GM21526 (cell line): Measurements from ENCODE around the gene SH3BGRL2.
"Not testable (repeated sequence)": the region's sequence is repeated elsewhere in the genome, so short reads cannot be mapped to it uniquely, and the experiment has no call there.

Experiments used
- ATAC-seq: cut with Tn5 transposase; IDR thresholded peaks from one replicate; pipeline ENCODE4 v1.9.1; 2021; ENCODE audit warnings: moderate library complexity; ENCODE audit not compliant: unreplicated experiment, low FRiP score

SH3BGRL2 gene

GRCh38 chr6:79731471-79731870, 100.3 kb downstream of the SH3BGRL2 start:
- no peak for ATAC-seq

DNA sequence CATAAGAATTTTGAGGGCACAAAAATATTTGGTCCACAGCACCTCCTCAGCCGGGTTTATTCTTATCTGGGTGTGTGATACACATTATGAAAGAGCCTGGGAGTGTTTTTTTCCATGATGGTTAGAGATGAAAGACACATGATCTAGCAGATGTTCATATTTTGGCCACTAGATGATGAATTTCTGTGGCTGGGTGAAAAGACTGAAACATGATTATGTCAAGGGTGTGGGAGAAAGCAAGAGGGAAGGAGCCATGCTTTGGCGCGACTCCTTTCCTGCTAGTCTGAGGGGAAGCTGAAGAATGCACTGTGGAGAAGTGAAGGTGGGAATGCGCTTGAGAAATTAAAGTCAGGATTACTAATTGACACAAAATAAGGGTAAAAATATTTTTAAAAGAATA, 102.3 kb downstream of the SH3BGRL2 start:
- no peak for ATAC-seq

DNA sequence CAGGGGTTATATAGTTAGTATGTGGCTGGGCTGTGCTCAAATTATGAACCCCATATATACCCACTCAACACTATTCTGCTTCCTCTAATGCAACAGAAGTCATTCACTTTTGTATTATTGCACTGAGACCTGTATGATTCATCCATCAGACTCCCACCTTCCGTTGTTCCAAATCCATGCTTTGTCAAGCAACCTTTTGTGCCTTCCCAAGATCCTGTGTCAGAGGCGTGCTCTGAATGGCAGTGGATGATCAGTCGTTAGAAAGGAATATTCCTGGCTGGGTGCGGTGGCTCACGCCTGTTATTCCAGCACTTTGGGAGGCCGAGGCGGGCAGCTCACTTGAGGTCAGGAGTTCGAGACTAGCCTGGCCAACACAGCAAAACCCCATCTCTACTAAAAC, 103.2 kb downstream of the SH3BGRL2 start:
- ATAC-seq = no peak

- ATAC-seq = no peak
Measured at GRCh38 chr6:79735183-79735582, 104.1 kb downstream of the SH3BGRL2 start.

DNA sequence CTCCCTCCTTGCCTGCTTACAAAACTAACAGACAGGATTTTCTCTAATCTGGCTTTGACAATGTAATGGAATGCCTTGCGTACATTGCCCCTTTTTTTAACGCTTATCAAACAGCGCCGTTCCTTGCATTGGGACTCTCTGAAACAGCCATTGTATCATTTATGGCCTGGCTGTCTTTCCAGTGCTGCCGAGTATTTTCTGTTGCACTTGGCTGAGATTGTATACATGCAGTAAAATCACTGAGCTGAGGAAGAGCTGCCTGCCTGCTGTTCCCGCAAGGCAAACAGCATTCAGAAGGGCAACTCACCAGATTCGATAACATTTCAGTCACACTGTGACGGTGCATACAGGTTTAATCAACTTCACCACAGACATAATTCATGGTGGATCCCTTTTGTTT, 106.0 kb downstream of the SH3BGRL2 start:
- no peak for ATAC-seq

DNA sequence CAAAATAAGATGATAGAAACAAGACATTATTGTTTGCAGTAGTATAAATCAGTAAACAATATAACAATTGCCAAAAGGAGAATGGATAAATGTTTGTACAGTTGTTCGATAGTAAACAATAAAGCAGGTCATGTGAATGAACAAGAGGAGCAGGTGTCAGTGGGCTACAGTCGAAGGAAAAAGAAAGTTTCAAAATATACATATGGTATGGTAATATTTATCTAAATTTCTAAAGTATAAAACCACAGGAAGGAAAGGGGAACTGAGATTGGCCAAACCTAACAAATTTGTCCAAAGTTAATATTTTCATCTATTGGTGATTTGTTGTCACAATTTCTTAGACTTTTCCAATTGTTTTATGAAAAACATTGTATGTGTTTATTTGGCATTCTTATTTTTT, 110.9 kb downstream of the SH3BGRL2 start:
- ATAC-seq = no peak

GRCh38 chr6:79745282-79745681, 114.2 kb downstream of the SH3BGRL2 start:
- not testable (repeated sequence) for ATAC-seq

DNA sequence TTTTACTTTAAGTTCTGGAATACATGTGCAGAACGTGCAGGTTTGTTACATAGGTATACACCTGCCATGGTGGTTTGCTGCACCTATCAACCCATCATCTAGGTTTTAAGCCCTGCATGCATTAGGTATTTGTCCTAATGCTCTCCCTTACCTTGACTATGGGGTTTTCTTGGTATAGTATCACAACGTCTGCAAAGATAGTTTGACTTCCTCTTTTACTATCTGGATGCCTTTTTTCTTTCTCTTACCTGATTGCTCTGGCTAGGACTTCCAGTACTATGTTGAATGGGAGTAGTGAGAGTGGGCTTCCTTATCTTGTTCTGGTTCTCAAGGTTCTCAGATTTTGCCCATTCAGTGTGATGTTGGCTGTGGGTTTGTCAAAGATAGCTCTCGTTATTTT, 115.2 kb downstream of the SH3BGRL2 start:
- ATAC-seq = not testable (repeated sequence)

DNA sequence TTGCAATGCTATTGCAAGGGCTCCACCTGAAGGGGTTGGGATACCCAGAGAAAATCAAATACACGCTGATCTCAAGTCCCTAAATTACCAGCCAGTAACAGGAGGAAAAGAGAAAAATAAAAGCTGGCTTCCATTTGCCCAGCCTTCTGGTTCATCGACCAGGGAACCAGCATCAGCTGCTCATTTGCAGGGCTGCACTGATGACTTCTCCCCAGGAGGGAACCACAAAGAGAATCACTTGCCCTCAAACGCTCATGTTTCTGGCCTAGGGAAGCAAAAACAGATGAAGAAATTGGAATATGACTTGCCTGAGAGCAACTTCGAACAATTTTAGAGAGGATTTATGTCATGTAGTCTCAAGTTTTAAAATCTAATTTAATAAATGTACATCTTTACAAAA, 119.7 kb downstream of the SH3BGRL2 start:
- no peak for ATAC-seq
